Spleen (tissue), 11 donors: ENCODE measurements around the gene CPN2. TPM values are rescaled to one million over a fixed set of nuclear protein-coding genes. Genes with fewer than 3 reads are reported as not detected.

ENCODE experiments used
- DNase-seq: peaks from one replicate; pipeline ENCODE4 v3.0.0-alpha.2; 2020
- H3K27ac ChIP-seq, 8 donors: fragments of 200-600 bp; sonication (generic) in 7 of 8; 1 replicate in 4 of 8; 2 replicates in 4 of 8; pipeline versions ENCODE4 v1.5.0 to v1.8.0; 2016 to 2021; ENCODE audit warnings: inconsistent platforms in 4 of 8, mild to moderate bottlenecking in 4 of 8, moderate library complexity in 1 of 8
- H3K27me3 ChIP-seq, 7 donors: fragments of 200-600 bp; sonication (generic) in 6 of 7; replicated peaks in 1 of 7; 1 replicate in 4 of 7; 2 replicates in 3 of 7; pipeline versions ENCODE4 v1.5.0 to v1.8.0; 2016 to 2021; ENCODE audit warnings: inconsistent platforms in 3 of 7, mild to moderate bottlenecking in 1 of 7
- H3K36me3 ChIP-seq, 6 donors: fragments of 200-600 bp; sonication (generic) in 5 of 6; 1 replicate in 4 of 6; 2 replicates in 2 of 6; pipeline versions ENCODE4 v1.5.0 to v1.8.0; 2016 to 2021; ENCODE audit warnings: inconsistent platforms in 2 of 6
- H3K4me1 ChIP-seq, 6 donors: fragments of 200-600 bp; sonication (generic) in 5 of 6; 1 replicate in 3 of 6; 2 replicates in 3 of 6; pipeline versions ENCODE4 v1.5.0 to v1.8.0; 2016 to 2021; ENCODE audit warnings: inconsistent platforms in 3 of 6
- H3K4me3 ChIP-seq, 8 donors: fragments of 200-600 bp; sonication (generic) in 7 of 8; 1 replicate in 4 of 8; 2 replicates in 4 of 8; pipeline versions ENCODE4 v1.5.0 to v1.8.0; 2016 to 2021; ENCODE audit warnings: inconsistent platforms in 4 of 8, mild to moderate bottlenecking in 4 of 8, moderate library complexity in 2 of 8
- H3K9me3 ChIP-seq, 8 donors: fragments of 200-600 bp; sonication (generic) in 7 of 8; 1 replicate in 4 of 8; 2 replicates in 4 of 8; pipeline versions ENCODE4 v1.5.0 to v1.8.0; 2016 to 2021; ENCODE audit warnings: inconsistent platforms in 4 of 8
- POLR2A ChIP-seq, 3 donors: fragments of 450-650 bp; IDR thresholded peaks; one replicate each; pipeline ENCODE4 v1.5.1; 2017; ENCODE audit warnings: antibody characterized with exemption in 3 of 3, mild to moderate bottlenecking in 1 of 3
- POLR2AphosphoS5 ChIP-seq, 3 donors: sonication (generic); formaldehyde crosslinking; IDR thresholded peaks; one replicate each; pipeline ENCODE4 v1.5.1; 2017; ENCODE audit warnings: antibody characterized with exemption in 3 of 3
- WGBS, 5 donors: extraction: QIAGEN DNeasy Blood & Tissue Kit in 3 of 5; methylation state at CpG; one replicate each; pipeline versions ENCODE4 v1.1.5 to v1.1.7; 2013 to 2018; 5-methylcytosine and 5-hydroxymethylcytosine counted together
- intact Hi-C: fragments of 100-400 bp; cut with DNase I; formaldehyde crosslinking; loops from one replicate; pipeline ENCODE4 v1.15.0; 2023; ENCODE audit warnings: low total_unique reads
- polyA plus RNA-seq, 3 donors: library from polyadenylated mRNA; stranded (reverse); fragments of 200-250 nt; gene quantifications; one replicate each; pipeline ENCODE4 v1.2.1, GENCODE V29; 2013
- total RNA-seq, 7 donors: library from RNA; depleted of rRNA in 3 of 7; stranded (reverse); fragments of >200 nt in 3 of 7; fragmentation: NEBNext Ultra II Directional in 4 of 7; extraction: Animal tissue kit (Norgen Biotek cat#: 25700) in 4 of 7; gene quantifications; one replicate each; pipeline versions ENCODE4 v1.1.0 to v1.2.1, GENCODE V29; 2016 to 2021
- TF ChIP-seq, protein P1 (sequence below), 11 experiments: fragments of 200-600 bp in 7 of 11; fragments of 450-650 bp in 4 of 11; sonication (generic) in 4 of 11; IDR thresholded peaks in 8 of 11; conservative IDR thresholded peaks in 3 of 11; 1 replicate in 7 of 11; 2 replicates in 4 of 11; pipeline versions ENCODE4 v1.4.0 to v1.8.0; 2016 to 2021; ENCODE audit warnings: antibody characterized with exemption in 11 of 11, inconsistent platforms in 4 of 11, mild to moderate bottlenecking in 1 of 11
- donor health status: healthy with polysubstance abuse.
- donor health status: DM: no; HTN: no; CAD: no; lungs with moderate emphysema.
- donor health status: DM: no; HTN: no; CAD: no.
- donor health status: Bipolar disorder and iron deficiency.
- donor health status: healthy.
- donor health status: DM: no; HTN: no; CAD: no.
- donor health status: DM: yes; HTN: yes; CAD: no.

The CPN2 gene
- total and polyA plus RNA-seq, 10 donors: 0.26 to 4.4 (median 0.76) TPM

DNA sequence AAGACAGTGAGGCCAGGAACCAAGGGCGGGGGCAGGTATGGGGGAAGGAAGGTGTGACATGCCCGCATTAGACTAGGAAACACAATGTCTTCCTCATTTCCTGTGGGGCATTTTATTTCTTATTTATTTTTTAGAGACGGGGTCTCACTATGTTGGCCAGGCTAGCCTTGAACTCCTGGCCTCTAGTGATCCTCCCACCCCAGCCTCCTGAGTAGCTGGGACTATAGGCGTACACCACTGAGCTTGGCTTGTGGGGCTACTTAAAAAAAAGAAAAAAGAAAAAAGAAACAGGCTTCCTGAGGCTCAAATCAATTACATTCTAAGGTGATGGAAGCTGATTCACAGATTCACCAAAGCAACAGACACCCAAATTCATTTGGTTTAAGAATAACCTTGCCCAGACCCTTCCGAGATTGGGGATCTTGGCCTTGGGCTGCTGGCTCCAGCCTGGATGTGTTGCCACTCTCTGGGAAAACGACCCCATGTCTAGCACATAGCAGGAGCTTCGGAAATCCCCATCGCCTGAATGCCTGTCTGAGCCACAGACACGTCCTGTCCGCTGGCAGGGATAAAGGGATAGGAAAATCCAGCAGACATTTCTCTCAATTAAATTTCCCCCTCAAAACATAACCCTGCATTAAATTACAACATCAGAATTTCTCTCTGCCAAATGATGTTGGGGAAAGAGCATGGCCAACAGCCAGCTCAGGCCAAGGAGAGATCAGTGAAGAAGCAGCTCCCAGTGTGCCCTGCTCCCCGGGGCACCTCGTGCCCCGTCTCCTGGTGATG is 13.0 kb downstream of the CPN2 start:
- no peak for DNase-seq
- intact Hi-C loops: loop anchor here (5.0 kb wide), 1 partner anchor 64 kb away; no protein-coding TSS in a partner anchor
- Histone ChIP-seq H3K9me3 (no peaks in the 10 kb centered on the region), H3K27me3 (peaks cover 0 to 48% (median 5%) of the 10 kb centered on the region in 7 donors), H3K4me1 (peaks cover 5 to 12% (median 9%) of the 10 kb centered on the region in 6 donors), H3K36me3 (no peaks in the 10 kb centered on the region), H3K27ac (no peak overlapping the region), H3K4me3 (no peak overlapping the region)
- TF ChIP-seq POLR2A (IDR thresholded peaks at IDR 0.05) (no peak), POLR2AphosphoS5 (IDR thresholded peaks at IDR 0.05) (no peak)
- TF ChIP-seq, protein P1, sequence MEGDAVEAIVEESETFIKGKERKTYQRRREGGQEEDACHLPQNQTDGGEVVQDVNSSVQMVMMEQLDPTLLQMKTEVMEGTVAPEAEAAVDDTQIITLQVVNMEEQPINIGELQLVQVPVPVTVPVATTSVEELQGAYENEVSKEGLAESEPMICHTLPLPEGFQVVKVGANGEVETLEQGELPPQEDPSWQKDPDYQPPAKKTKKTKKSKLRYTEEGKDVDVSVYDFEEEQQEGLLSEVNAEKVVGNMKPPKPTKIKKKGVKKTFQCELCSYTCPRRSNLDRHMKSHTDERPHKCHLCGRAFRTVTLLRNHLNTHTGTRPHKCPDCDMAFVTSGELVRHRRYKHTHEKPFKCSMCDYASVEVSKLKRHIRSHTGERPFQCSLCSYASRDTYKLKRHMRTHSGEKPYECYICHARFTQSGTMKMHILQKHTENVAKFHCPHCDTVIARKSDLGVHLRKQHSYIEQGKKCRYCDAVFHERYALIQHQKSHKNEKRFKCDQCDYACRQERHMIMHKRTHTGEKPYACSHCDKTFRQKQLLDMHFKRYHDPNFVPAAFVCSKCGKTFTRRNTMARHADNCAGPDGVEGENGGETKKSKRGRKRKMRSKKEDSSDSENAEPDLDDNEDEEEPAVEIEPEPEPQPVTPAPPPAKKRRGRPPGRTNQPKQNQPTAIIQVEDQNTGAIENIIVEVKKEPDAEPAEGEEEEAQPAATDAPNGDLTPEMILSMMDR (IDR thresholded peaks at IDR 0.05 in 8 of 11, conservative IDR thresholded peaks at IDR 0.05 in 3 of 11): no peak
- 68 to 82% (median 77%) methylated on average over 13 of the region's 13 CpGs for WGBS, 5 donors

DNA sequence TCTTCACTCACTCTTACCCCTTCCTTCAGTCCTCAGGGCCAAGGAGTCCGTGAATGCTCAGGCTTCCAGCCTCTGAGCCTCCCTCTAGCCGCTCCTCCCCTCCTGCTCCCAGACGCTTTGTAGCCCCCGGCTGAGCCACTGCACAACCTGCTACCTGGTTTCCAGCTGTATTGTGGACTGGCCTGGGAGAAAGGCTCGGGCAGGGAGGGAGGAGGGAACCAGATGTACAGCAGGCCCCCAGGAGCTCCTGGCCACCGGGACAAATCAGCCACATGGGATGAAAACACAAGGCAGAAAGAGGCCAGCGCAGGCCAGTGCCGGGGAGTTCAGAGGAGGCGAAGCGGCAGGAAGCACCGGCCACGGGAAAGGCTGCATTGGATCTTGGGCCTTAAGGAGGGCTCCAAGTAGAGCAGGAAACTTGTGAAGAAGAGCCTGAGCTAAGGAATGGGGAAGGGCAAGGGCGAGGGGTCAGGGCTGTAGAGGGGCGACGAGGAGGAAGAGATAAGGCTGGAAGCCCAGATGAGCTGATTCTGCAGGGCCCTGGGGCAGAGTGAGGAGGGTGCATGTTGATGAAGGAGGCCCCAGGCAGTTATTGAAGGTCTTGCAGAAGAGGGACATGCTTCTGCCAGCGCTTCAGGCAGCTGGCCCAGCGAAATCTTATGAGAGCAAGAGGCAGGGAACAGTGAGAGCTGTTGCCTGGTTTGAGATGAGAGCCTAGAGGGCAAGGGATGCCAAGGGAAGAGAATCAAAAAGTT is 14.3 kb downstream of the CPN2 start:
- H3K4me1 ChIP-seq: peaks cover 5 to 12% (median 10%) of the 10 kb centered on the region in 6 donors
- 77 to 84% (median 81%) methylated on average over 17 of the region's 17 CpGs for WGBS, 5 donors
- no peak overlapping the region for H3K27ac ChIP-seq
- no peak for DNase-seq
- no peaks in the 10 kb centered on the region for H3K9me3 ChIP-seq
- H3K4me3 ChIP-seq: no peak overlapping the region
- intact Hi-C loops: loop anchor here (5.0 kb wide), 1 partner anchor 66 kb away; no protein-coding TSS in a partner anchor
- H3K36me3 ChIP-seq: no peaks in the 10 kb centered on the region
- TF ChIP-seq, protein P1 (IDR thresholded peaks at IDR 0.05 in 8 of 11, conservative IDR thresholded peaks at IDR 0.05 in 3 of 11): no peak
- TF ChIP-seq POLR2AphosphoS5 (IDR thresholded peaks at IDR 0.05) (no peak), POLR2A (IDR thresholded peaks at IDR 0.05) (no peak)
- H3K27me3 ChIP-seq: peaks cover 0 to 49% (median 14%) of the 10 kb centered on the region in 7 donors

DNA sequence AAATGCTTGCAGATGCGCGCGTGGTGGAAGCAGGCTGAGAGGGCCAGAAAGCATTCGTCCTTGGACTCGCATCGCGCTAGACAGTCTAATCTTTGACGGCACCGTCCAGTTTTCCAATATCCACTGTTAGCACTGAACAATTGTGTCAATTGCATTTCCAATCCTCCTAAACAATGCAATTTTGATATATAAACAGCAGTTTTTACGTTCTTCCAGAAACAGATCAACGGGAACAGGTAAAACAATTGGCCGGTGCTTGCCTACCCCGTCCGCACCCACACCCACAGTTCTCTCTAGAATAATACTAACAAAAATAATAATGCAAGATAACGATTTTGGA is 17.2 kb downstream of the CPN2 start:
- Histone ChIP-seq H3K9me3 (no peaks in the 10 kb centered on the region), H3K27me3 (peaks cover 0 to 53% (median 20%) of the 10 kb centered on the region in 7 donors), H3K27ac (no peak overlapping the region), H3K4me1 (peaks cover 5 to 12% (median 10%) of the 10 kb centered on the region in 6 donors), H3K4me3 (peak overlapping the region in 6 of 8 donors; percentile 32 to 69 (median 44)), H3K36me3 (no peaks in the 10 kb centered on the region)
- no peak for DNase-seq
- TF ChIP-seq POLR2A (IDR thresholded peaks at IDR 0.05): no peak
- TF ChIP-seq, protein P1 (IDR thresholded peaks at IDR 0.05 in 8 of 11, conservative IDR thresholded peaks at IDR 0.05 in 3 of 11): peak in 1 of 11 experiments; percentile 6
- intact Hi-C loops: no loop called here
- 34 to 37% (median 36%) methylated on average over 15 of the region's 15 CpGs for WGBS, 5 donors
